Endothelial cell of umbilical vein (primary cell): ENCODE results near the gene CHRM4.

Experiments
- CTCF ChIP-seq, 2 donors: IDR thresholded peaks; 1 replicate in 1 of 2; 2 replicates in 1 of 2; pipeline ENCODE4 v1.5.1; 2011; ENCODE audit warnings: low read length in 2 of 2, mild to moderate bottlenecking in 2 of 2, moderate library complexity in 2 of 2, control low read depth in 1 of 2, inconsistent platforms in 1 of 2, low read depth in 1 of 2; ENCODE audit not compliant: insufficient read depth in 1 of 2; ENCODE audit errors: extremely low read depth in 1 of 2
- EZH2 ChIP-seq: IDR thresholded peaks from 2 replicates; pipeline ENCODE4 v1.6.1; 2012; ENCODE audit warnings: borderline replicate concordance, low read depth, mild to moderate bottlenecking, moderate library complexity, low read length, inconsistent platforms; ENCODE audit not compliant: severe bottlenecking
- FOS ChIP-seq: IDR thresholded peaks from 2 replicates; pipeline ENCODE4 v1.6.1; 2011; ENCODE audit warnings: mild to moderate bottlenecking, low read length, moderate library complexity, borderline replicate concordance; ENCODE audit not compliant: insufficient read depth
- JUN ChIP-seq: IDR thresholded peaks from 2 replicates; pipeline ENCODE4 v1.6.1; 2011; ENCODE audit warnings: borderline replicate concordance, low read depth; ENCODE audit not compliant: insufficient read length, insufficient read depth
- MAX ChIP-seq: IDR thresholded peaks from 2 replicates; pipeline ENCODE4 v1.6.1; 2011; ENCODE audit not compliant: insufficient read depth, insufficient read length
- MYC ChIP-seq: IDR thresholded peaks from one replicate; pipeline ENCODE4 v1.6.1; 2011; ENCODE audit warnings: mild to moderate bottlenecking, low read depth, low read length
- POLR2A ChIP-seq: IDR thresholded peaks from 2 replicates; pipeline ENCODE4 v1.6.1; 2012; ENCODE audit warnings: low read depth, mild to moderate bottlenecking, control low read depth, low read length
- POLR2AphosphoS5 ChIP-seq: IDR thresholded peaks from 2 replicates; pipeline ENCODE4 v1.6.1; 2012; ENCODE audit warnings: low read depth, mild to moderate bottlenecking, control low read depth, low read length, moderate library complexity; ENCODE audit not compliant: insufficient read depth

- no peak for TF ChIP-seq POLR2AphosphoS5
- TF ChIP-seq CTCF (IDR thresholded peaks at IDR 0.05; ENCODE audit: extremely low read depth in 1 of 2, insufficient read depth in 1 of 2, low read depth in 1 of 2, low read length in 2 of 2): no peak
- TF ChIP-seq POLR2A: no peak
- no peak for TF ChIP-seq FOS
- TF ChIP-seq EZH2: no peak
- no peak for TF ChIP-seq JUN
- TF ChIP-seq MYC: no peak
- no peak for TF ChIP-seq MAX
Measured at GRCh38 chr11:46418751-46419150, 27.2 kb upstream of the CHRM4 start.
